ENCODE measurements around the gene RASEF.
A peak's percentile ranks its signal among the peaks of the same experiment; 100 is the strongest.
"Not testable (repeated sequence)": the region's sequence is repeated elsewhere in the genome, so short reads cannot be mapped to it uniquely, and the experiment has no call there.

The RASEF gene

DNA sequence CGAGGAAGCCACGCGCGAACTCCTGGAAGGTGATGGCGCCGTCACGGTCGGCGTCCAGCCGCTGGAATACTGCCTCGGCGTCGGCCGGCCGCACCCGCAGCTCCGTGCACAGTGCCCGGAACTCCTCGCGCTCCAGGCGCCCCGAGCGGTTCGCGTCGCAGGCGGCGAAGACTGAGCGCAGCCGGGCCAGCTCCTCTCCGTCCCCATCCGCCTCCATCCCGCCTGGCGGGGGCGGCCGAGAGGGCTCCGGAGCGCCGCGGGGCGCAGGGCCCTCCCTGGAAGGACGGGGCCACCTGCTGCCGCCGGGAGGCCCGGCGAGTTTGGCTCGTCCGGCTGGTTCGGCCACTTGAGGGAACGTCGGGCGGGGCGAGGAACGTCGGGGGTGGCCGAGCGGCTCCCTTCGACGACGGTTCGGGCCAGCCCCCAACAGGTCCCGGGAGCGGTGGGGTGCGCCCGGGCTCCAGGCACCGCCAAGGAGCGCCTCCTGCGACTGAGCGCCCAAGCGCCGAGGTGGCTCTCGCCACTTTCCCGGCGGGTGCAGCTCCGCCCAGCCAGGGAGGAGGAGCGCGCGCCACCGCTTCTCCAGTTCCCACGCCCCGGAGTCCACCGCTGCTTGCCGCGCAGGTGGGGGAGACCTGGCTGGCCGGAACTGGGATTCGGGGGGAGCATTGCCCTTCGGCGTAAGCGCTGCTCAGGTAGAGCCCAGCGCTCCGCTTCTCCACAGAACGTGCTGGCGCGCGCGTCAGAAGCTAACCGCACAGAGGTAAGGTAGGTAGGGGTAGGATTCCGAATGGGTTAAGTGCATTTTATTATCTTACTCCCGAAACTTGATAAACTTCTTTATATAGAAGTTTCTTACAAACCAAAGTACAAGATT, at the start of gene RASEF:
TSS of gene RASEF (minus strand) at position 492 of the 877 bp plus-strand sequence. CDS start at position 217, 275 bp downstream.
- peak; percentile 14 for DNase-seq (ENCODE audit: low read depth)

DNA sequence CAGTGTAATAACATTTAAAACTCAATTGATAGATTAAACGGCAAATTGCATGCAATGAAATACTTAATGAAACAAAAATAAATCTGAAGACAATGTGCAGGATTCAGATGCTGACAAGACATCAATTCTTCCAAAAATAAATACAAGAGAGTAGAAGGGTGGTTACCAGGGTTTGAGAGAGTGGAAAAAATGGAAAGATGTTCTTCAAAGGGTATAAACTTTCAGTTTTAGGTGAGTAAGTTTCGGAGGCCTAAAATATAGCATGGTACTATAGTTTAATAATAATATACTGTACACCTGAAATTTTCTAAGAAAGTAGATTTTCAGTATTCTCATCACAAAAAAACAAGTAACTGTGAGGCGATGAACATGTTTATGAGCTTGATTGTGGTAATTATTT, 48.2 kb upstream of the RASEF start:
- DNase-seq (ENCODE audit: low read depth) = no peak

- DNase-seq (ENCODE audit: low read depth) = no peak
Observed at GRCh38 chr9:83109296-83109695, 46.4 kb upstream of the RASEF start.

- no peak for DNase-seq (ENCODE audit: low read depth)
Observed at GRCh38 chr9:83108208-83108607, 45.3 kb upstream of the RASEF start.

- no peak for DNase-seq (ENCODE audit: low read depth)
Observed at GRCh38 chr9:83106772-83107171, 43.8 kb upstream of the RASEF start.

- no peak for DNase-seq (ENCODE audit: low read depth)
Observed at GRCh38 chr9:83106263-83106662, 43.3 kb upstream of the RASEF start.

DNA sequence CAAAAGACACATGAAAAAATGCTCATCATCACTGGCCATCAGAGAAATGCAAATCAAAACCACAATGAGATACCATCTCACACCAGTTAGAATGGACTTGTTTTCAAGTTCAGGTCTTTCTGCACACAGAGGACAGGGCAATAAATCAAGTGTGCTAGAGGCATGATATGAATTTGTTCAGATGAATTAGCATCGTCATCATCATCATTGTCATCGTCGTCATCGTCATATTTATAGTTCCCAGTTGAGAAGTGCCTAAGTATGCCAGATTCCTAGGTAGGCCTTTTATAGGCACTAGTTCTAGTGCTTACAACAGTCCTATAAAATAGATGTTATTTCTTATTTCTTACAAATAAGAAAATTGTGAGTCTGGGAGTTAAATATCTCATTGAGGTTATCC, 34.7 kb upstream of the RASEF start:
- no peak for DNase-seq (ENCODE audit: low read depth)

DNA sequence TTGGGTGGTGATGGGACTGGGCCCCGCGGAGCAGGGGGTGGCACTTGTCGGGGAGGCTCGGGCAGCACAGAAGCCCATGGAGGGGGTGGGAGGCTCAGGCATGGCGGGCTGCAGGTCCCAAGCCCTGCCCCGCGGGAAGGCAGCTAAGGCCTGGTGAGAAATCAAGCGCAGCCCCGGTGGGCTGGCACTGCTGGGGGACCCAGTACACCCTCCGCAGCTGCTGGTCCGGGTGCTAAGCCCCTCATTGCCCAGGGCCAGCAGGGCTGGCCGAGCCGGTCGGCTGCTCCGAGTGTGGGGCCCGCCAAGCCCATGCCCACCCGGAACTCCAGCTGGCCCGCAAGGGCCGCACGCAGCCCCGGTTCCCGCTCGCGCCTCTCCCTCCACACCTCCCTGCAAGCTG, 30.4 kb upstream of the RASEF start:
- DNase-seq (ENCODE audit: low read depth) = not testable (repeated sequence)

DNA sequence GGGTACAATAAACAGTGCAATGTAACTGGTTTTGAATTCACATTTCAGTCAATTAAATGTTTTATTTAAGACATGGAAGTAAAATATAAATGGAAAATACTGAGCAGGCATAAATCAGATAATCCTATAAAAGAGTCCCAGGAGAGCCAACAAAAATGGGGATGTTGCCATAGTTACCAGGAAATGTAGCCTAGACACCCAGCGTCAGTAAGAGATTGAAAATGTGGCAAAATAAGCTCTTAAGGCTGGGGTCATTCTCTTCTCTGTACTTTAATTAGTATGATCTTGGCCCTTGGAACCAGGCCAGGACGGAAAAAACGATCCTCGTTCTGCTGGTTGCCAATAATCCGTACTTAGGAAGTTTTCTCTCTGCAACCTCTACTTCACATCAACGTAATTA, 18.9 kb upstream of the RASEF start:
- no peak for DNase-seq (ENCODE audit: low read depth)

GRCh38 chr9:83081010-83081409, 18.1 kb upstream of the RASEF start:
- DNase-seq (ENCODE audit: low read depth) = no peak

DNA sequence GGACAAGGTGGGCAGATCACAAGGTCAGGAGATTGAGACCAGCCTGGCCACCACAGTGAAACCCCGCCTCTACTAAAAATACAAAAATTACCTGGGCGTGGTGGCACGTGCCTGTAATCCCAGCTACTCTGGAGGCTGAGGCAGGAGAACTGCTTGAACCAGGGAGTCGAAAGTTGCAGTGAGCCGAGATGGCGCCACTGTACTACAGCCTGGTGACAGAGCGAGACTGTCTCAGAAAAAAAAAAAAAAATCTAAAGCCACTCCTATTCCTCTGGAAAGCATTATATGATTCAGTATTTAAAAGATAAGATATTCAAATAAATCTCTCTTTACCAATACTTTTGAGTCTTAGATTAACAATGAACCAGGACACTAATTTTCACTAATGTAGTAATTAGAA, 13.0 kb upstream of the RASEF start:
- not testable (repeated sequence) for DNase-seq (ENCODE audit: low read depth)

- not testable (repeated sequence) for DNase-seq (ENCODE audit: low read depth)
Observed at GRCh38 chr9:83072498-83072897, 9.6 kb upstream of the RASEF start.

DNA sequence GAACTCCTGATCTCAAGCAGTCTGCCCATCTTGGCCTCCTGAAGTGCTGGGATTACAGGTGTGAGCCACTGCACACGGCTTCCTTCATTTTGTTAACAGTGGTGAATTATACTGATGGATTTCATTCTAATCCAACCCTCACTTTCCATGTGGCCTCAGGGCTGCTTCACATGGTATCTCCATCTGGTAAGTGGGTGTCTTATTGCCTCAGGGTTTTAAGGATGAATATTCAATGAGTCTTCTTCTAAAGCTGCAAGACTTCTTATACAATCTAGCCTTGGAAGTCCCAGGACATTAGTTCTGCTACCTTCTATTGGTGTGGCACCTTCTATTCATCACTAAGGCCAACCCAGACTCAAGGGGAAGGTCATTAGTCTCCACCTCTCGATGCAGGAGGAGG, 8.7 kb upstream of the RASEF start:
- DNase-seq (ENCODE audit: low read depth) = no peak

GRCh38 chr9:83070261-83070660, 7.3 kb upstream of the RASEF start:
- DNase-seq (ENCODE audit: low read depth) = peak; percentile 51

DNA sequence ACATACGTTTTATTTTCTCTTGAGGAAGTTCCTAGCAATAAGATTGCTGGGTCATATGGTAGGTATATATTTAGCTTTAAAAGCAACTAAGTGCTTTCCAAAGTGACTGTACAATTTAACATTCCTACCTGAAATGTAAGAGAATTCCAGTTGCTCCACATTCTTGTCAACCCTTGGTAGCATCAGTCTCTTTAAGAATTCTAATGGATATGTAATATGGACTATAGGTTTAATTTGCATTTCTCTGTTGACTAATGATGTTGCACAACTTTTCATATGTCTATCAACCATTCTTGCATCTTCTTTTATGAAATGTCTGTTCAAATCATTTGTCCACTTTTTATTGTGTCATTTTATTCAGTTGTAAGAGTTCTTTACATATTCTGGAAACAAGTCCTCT, 6.7 kb upstream of the RASEF start:
- DNase-seq (ENCODE audit: low read depth) = no peak

DNA sequence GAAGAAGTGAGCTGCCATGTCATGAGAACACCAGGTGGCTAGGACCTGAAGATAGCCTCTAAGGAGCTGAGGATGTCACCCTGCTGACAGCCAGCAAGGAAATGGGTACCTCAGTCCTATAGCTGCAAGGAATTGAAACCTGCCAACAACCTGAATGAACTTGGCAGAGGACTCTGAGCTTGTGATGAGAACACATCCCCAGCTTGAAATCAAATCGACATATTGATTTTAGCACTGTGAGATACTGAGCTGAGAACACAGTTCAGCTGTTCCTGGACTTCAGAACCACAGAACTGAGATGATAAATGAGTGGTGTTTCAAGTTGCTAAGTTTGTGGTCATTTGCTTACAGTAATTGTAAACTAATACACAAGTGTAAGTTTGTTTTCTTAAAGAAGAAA, 5.5 kb upstream of the RASEF start:
- no peak for DNase-seq (ENCODE audit: low read depth)

GRCh38 chr9:83067579-83067978, 4.6 kb upstream of the RASEF start:
- DNase-seq (ENCODE audit: low read depth) = no peak

GRCh38 chr9:83066771-83067170, 3.8 kb upstream of the RASEF start:
- DNase-seq (ENCODE audit: low read depth) = peak; percentile 76

- no peak for DNase-seq (ENCODE audit: low read depth)
Observed at GRCh38 chr9:83065233-83065632, 2.3 kb upstream of the RASEF start.

- DNase-seq (ENCODE audit: low read depth) = no peak
Observed at GRCh38 chr9:83061990-83062650, 822 bp downstream of the RASEF start.

GRCh38 chr9:83061036-83061435, 1.9 kb downstream of the RASEF start:
- DNase-seq (ENCODE audit: low read depth) = no peak

GRCh38 chr9:83060556-83060955, 2.4 kb downstream of the RASEF start:
- DNase-seq (ENCODE audit: low read depth) = no peak

DNA sequence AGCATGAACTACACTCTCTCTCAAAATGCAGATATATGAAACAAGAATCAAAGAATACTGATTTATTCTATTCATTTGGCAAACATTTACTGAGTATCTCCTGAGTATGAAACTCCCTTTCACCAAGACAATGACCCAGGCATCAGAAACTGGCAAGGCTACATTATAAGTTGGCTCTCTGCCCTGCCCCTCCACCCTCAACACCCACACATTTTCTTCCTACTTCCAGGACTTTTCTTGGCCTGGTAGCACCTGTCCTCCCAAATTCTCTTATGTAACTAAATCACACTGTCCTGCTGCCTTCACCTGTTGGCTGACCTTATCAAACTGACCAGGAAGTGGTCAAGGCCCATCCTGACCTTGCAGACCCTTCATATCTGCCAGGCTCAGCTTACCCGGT, 3.5 kb downstream of the RASEF start:
- no peak for DNase-seq (ENCODE audit: low read depth)

DNA sequence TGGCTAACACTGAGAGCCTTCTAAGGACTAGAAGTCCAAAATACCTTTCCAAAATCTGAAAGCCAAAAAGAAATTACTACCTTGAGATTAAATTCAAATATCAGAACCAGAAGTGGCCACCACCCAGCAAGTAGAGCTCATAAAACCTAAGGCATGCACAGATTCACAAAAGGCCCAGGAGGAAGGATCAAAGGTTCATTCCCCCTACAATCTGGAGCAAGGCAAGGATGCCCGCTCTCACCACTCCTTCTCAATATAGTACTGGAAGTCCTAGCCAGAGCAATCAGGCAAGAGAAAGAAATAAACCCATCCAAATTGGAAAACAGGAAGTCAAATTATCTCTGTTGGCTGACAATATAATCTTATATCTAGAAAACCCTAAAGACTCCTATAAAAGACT, 6.0 kb downstream of the RASEF start:
- DNase-seq (ENCODE audit: low read depth) = no peak
